HG03039 (cell line): ENCODE data around the gene ARMCX4.
"Not testable (repeated sequence)": the region's sequence is repeated elsewhere in the genome, so short reads cannot be mapped to it uniquely, and the experiment has no call there.

ENCODE experiments used
- ATAC-seq: cut with Tn5 transposase; IDR thresholded peaks from one replicate; pipeline ENCODE4 v1.9.1; 2021; ENCODE audit warnings: mild to moderate bottlenecking, moderate library complexity; ENCODE audit not compliant: unreplicated experiment

ARMCX4 gene

GRCh38 chrX:101485212-101485949 lies at the start of gene ARMCX4:
ARMCX4 (plus strand) TSS chrX:101485456; CDS start chrX:101488590, 3,134 bp downstream.
- no peak for ATAC-seq

- ATAC-seq: no peak
Observed at GRCh38 chrX:101442085-101442484, 43.2 kb upstream of the ARMCX4 start.

GRCh38 chrX:101449279-101449678 lies 36.0 kb upstream of the ARMCX4 start:
- no peak for ATAC-seq

- no peak for ATAC-seq
Observed at GRCh38 chrX:101450085-101450484, 35.2 kb upstream of the ARMCX4 start.

- ATAC-seq: no peak
Observed at GRCh38 chrX:101450961-101451360, 34.3 kb upstream of the ARMCX4 start.

GRCh38 chrX:101452056-101452455 lies 33.2 kb upstream of the ARMCX4 start:
- no peak for ATAC-seq

DNA sequence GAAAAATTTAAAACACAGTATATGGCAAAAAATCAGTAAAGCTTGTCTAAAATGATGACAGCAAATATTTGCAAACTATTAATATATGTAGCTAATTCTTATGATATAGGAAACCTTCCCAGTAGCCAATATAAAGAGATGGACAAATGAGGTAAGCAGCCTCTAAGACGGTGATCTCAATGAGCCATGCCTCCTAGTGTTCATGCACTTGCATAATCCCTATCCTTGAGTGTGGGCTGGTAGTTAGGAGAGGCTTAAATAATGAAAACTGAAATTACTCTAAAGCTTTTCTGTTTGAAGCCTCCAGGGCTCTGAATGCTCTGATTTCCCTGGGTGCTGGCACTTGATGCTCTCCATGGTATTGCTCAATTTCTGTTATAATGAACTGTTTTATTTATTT lies 24.6 kb upstream of the ARMCX4 start:
- ATAC-seq: no peak

GRCh38 chrX:101462892-101463291 lies 22.4 kb upstream of the ARMCX4 start:
- ATAC-seq: no peak

DNA sequence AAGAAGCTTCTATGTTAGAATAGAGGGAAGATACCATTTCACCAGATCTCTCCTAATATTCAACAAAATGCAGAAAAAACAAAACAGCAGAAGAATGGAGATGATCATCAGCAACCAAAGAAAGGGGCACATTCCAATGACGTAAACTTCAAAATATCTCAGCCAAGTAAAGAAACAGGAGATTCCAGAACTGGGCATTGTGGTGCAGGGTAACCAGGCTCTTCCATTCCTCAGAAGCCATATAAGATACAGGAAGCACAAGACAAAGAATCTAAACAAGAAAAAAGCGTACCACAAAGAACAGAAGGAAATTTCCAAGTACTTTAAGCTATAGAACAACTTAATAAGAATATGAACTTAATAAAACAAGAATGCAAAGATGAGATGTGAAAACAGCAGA lies 6.9 kb upstream of the ARMCX4 start:
- ATAC-seq: no peak

DNA sequence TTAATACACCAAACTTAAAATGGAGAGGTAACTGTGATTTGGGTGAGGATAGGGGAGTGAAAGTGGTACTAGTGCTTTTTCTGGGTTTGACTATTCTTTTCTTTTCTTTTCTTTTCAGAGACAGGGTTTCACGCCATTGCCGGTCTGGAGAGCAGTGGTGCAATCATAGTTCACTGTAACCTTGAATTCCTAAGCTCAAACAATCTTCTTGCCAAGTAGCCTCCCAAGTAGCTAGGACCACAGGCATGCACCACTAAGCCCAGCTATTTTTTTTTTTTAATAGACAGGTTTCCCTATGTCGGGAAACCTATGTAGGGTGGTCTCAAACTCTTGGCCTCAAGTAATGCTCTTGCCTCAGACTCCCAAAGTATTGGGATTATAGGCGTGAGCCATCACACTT lies 3.0 kb upstream of the ARMCX4 start:
- no peak for ATAC-seq

GRCh38 chrX:101483705-101484104 lies 1.6 kb upstream of the ARMCX4 start:
- ATAC-seq: no peak

GRCh38 chrX:101484135-101484534 lies 1.1 kb upstream of the ARMCX4 start:
- ATAC-seq: no peak

DNA sequence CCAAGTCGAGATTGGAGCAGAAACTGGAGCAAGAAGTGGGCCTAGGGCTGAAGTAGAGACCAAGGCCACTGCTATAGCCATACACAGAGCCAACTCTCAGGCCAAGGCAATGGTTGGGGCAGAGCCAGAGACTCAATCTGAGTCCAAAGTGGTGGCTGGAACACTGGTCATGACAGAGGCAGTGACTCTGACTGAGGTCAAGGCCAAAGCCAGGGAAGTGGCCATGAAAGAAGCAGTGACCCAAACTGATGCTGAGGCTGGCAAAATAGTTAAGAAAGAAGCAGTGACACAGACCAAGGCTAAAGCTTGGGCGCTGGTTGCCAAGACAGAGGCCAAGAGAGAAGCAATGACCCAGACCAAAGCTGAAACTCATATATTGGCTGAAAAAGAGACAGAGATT lies 3.5 kb downstream of the ARMCX4 start:
- no peak for ATAC-seq

- no peak for ATAC-seq
Observed at GRCh38 chrX:101491943-101492342, 6.7 kb downstream of the ARMCX4 start.

- no peak for ATAC-seq
Observed at GRCh38 chrX:101493225-101493624, 8.0 kb downstream of the ARMCX4 start.

GRCh38 chrX:101502929-101503328 lies 17.7 kb downstream of the ARMCX4 start:
- not testable (repeated sequence) for ATAC-seq

- ATAC-seq: no peak
Observed at GRCh38 chrX:101507372-101507771, 22.1 kb downstream of the ARMCX4 start.

DNA sequence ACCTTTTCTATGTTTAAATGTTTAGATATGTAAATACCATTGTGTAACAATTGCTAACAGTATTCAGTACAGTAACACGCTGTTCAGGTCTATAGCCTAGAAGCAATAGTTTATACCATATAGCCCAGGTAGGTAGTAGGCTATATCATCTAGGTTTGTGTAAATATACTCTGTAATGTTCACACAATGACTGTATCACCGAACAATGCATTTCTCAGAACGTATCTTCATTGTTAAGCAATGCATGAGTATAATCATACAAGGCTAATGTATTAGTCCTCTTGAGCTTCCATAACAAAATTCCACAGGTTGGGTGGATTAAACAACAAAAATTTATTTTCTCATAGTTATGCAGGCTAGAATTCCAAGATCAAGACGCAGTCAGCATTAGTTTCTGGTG lies 22.7 kb downstream of the ARMCX4 start:
- ATAC-seq: no peak

GRCh38 chrX:101530944-101531343 lies 45.7 kb downstream of the ARMCX4 start:
- ATAC-seq: no peak
